GM19043 (cell line): Measurements from ENCODE around the gene SV2C.
"Not testable (repeated sequence)": the region's sequence is repeated elsewhere in the genome, so short reads cannot be mapped to it uniquely, and the experiment has no call there.

ENCODE experiments used
- ATAC-seq: cut with Tn5 transposase; IDR thresholded peaks from one replicate; pipeline ENCODE4 v1.9.1; 2021; ENCODE audit warnings: low read depth; ENCODE audit not compliant: unreplicated experiment

SV2C gene

DNA sequence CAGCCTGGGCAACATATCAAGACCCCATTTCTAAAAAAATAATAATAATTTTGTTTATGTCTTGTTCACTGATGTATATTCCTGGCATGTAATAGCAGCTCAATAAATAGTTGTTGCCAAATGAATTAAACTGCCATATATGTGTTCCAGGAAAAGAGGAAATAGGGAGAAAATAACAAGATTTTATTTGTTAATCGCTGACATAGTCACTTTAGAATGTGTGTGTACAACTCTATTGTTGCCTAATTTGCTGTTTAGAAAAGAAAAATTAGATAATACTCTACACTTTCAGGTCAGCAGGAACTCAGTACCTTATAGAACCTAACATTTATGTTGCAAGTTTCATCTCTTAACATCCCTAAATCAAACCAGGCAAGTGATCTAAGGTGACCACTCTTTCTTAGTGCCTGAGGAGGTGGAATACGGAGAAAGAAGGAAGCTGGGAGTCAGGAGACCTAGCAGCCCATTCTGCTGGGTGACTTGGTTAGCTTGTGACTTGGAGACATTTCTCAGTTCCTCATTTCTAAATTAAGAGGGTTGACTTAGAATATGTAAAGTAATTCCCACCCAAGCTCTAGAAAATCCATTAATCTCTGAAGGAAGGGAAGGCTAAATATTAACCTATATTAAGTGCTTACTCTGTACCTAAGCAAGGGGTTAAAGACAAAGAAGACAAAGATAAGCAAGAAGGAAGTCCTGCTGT, 209.6 kb downstream of the SV2C start:
- ATAC-seq, result peak; percentile 80

DNA sequence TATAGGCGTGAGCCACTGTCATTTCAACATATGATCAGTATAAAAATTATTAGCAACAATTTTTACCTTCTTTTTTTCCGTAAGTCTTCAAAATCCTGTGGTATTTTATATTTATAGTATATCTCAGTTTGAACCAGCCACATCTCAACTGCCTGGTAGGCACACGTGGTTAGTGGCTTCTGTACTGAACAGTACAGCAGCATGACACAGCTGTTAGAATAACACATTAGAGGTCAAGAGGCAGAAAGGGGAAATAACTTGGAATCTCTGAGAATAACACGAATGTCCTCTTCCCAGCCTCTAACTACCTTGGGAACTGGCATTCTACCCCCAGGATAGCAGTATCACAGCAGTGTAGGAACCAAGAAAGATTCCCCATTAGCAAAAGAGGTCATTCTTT, 211.4 kb downstream of the SV2C start:
- no peak for ATAC-seq

DNA sequence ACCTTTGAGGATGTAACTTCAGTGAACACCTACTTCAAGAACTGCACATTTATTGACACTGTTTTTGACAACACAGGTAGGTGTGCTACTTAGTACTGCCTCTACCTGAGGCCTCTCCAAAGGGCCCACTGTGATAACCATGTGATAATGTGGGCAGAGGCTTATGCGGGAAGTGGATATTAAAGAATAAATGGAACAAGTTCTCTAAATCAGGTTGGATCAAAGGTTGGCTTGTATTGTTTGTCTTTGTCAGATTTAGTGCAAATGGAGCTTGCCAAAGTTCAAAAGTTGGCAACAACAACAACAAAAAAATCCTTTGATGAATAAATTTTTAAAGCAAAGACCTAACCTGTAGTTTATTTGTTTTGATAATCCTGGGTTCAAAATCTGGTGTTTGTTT, 215.7 kb downstream of the SV2C start:
- no peak for ATAC-seq

DNA sequence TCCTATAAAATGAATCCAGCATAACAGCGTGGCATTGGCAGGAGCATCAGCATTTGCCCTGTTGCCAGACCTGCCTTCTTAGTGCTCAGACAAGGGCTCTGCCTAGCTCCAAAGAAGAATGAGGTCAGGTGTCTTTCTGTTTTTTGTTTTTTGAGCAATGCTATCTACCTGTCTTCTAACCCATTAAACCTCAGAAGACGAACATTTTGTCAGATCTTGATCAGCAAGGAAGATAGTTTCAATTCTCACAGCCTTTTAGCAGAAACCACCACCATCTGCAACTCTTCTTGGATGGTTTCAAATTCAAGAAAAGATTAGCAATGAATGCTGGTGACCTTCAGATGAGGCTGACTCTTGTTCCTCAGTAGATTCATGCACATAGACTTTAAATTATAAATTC, 216.4 kb downstream of the SV2C start:
- no peak for ATAC-seq

DNA sequence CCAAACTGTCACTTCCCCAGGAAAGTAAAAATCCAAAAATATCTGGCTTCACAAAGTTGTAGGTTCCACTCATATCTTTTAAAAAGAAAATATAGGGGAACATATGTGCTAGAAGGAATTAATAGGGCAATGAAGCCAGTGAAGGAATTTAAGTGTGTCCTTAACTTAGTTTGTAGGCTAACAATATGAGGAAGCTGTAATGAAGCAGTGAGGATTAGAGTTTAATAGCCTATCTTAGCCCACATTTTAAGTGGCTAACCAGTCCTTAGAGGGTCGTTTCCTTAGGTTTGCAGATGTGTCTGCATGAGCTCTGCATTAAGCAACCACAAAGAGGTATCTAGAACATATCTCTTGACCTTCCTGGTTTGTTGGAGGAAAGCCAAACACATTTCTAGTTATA, 218.7 kb downstream of the SV2C start:
- not testable (repeated sequence) for ATAC-seq

DNA sequence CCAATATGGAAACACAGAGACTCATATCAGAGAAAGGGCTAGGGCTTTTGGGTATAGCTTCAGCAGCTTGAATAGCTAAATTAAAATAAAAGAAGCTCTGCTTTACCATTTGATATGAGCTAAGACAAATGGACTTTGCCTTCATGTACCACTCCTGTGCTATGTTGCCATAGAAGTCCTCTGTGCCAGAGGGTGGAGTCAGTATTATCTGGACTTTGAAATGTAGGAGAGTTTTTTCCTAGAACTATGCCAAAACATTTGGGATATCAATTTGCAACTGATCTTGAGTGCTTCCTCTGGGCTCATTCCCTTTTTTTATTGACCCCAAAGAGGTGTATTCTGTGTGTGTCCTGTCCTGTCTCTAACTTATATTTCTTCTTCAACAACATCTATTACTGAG, 219.5 kb downstream of the SV2C start:
- not testable (repeated sequence) for ATAC-seq

DNA sequence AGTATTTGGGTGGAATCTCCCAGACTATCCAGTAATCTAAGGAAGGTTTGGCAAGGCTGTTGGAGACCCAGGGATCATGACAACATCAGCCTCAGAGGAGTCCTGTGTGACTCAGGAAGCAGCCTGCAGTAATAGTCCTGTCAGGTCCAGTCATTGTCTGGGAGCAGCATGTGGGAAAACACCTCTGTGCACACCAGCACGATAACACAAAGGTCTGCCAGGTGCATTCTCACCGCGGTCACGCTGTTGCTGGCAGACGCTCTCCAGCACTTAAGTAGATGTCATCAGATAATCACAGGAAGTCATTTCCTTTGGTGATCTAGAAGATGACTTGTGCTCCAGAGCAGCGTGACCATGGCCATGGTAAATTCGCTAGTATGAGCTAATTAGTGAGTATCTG, 220.7 kb downstream of the SV2C start:
- ATAC-seq, result peak; percentile 69

DNA sequence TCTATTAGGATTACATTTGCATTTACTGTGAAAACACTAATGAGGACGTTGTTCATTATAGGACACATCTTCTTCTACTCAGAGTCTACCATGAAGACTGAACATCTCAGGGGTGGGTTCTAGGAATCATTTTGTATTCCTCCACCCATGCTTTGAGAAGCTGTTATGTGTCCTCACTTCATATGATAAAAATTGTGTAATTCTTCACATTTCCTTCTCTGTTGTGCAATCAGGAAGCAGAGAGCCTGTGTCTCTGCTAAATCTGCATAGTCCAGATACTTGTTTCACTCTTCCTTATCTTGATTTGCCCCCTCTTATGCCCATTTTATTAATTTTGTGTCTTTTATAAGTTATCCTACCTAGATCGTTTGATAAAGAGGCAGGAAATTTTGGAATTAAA, 222.1 kb downstream of the SV2C start:
- ATAC-seq, result no peak

DNA sequence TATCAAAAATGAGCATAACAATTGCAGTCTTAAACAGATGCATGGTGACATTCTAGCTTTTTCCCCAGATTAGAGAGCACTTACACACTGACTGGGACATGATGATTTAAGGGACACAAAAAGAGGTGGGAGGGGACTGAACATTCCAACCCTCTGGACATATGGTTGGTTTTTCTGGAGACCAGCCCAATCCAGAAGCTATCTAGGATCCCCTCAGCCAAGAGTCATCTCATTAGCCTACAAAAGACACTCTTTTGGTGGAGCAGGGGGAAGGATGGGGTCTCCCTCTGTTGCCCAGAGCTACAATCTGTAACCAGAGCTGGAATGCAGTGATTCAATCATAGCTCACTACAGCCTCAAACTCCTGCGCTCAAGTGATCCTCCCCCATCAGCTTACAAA, 222.6 kb downstream of the SV2C start:
- no peak for ATAC-seq

DNA sequence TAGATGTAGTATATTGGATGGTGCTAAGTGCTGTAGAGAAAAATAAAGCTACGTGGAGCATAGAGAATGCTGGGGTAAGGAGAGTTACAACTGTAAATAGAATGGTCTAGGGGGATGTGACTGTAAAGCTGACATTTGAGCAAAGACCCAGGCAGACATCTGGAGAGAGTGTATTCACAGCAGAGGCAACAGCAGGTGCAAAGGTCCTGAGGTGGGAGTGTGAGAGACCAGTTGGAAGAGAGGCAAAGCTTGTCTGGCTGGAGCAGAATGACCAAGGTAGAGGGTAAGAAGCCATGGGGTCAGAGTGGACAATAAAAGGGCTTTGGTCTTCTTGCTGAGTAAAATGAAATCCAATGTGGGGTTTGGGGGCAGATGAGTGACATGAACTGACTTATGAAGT, 227.0 kb downstream of the SV2C start:
- no peak for ATAC-seq

DNA sequence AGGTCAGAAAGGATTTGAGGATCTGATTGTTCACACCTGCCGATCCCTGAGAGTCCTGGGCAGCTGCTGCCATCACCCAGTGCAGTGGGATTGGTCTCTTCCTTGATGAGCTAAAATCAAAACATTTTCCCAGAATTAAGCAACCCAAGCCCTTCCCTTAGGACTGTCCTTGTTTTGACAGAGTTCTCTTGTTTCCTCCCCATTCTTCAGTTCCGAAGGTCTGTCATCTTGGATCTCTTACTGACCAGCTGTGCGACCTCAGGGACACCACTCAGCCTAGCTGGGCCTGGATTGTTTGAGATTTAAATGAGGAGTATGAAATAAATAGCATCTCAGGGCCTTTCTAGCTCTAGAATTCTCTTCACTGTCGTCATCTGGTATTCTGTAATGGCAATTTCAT, 229.6 kb downstream of the SV2C start:
- no peak for ATAC-seq

DNA sequence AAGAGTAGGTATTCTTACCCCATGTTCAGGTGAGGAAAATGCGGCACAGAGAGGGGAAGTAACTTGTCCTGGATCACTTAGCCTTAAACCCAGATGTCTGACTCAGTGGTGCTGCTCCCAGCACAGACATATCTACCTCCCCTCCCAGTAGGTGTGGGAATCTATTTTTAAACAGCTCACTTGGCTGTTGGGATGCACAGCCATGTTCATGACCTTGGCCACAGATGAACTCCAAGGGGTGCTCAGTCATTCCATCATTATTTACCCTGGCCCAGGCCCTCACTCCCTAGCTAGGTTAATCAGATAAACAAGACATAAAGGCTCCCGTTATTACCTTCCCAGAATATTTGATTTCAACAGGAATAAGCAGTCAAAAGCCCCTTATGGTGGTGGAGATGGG, 231.5 kb downstream of the SV2C start:
- no peak for ATAC-seq

DNA sequence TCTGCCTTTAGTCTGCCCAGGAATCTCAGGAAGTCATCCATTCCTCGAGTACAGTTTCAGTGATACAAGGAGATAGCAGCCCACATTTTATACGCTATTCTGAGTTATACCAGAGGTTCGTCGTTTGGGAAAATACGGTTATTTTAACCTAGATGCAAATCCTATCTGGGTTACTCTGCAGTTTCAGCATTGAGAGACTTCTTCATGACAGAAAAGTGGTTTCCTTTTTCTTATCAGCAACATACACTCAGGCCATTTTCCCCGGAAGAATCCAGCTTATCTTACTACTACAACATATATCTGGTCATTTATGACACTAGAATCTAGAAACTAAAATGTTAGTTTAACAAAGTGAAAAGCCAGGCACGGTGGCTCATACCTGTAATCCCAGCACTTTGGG, 236.5 kb downstream of the SV2C start:
- ATAC-seq, result no peak

DNA sequence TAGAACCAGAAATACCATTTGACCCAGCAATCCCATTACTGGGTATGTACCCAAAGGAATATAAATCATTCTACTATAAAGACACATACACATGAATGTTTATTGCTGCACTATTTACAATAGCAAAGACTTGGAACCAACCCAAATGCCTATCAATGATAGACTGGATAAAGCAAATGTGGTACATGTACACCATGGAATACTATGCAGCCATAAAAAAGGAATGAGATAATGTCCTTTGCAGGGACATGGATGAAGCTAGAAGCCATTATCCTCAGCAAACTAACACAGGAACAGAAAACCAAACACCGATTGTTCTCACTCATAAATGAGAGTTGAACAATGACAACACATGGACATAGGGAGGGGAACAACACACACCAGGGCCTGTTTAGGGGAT, 240.3 kb downstream of the SV2C start:
- not testable (repeated sequence) for ATAC-seq

DNA sequence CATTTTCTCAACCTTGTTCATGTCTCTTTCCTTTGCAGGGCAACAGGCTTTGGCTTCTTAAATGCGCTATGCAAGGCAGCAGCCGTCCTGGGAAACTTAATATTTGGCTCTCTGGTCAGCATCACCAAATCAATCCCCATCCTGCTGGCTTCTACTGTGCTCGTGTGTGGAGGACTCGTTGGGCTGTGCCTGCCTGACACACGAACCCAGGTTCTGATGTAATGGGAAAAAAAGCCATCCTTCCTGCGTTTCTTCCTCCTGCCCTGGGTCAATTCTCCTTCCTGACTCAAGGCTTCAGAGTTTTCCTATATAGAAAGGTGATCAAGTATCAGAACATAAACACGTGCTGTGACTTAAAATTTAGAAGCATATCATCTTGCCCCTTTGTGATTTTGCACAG, 242.1 kb downstream of the SV2C start:
- ATAC-seq, result no peak

DNA sequence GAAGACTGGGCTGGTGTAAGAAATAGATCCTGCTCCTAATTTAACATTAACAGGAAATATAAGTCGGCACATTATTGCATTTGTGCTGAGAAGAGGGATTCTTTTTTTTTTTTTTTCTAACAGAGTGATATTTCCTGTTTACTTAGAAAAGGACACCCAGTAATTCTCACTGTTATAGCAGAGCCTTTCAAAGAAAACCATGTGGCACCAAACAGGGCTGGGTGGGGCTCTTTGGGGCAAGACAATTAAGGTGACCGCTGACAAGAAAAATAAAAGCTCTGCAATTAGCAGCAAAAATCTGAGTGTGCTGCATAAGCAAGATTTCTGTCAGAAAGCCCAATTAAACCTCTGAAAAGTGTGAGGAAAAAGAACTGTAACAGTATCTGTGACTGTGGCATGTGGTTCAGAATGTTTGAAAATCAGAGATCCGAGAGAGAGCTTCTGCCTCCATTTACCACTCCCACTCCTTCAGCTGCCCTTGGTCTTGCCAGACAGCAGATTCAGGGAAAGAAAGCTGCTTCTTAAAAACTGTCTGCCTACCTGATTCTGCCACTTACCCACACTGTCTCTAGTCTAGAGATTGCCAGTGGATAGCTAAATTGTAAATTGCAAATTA, 242.8 kb downstream of the SV2C start:
- no peak for ATAC-seq

DNA sequence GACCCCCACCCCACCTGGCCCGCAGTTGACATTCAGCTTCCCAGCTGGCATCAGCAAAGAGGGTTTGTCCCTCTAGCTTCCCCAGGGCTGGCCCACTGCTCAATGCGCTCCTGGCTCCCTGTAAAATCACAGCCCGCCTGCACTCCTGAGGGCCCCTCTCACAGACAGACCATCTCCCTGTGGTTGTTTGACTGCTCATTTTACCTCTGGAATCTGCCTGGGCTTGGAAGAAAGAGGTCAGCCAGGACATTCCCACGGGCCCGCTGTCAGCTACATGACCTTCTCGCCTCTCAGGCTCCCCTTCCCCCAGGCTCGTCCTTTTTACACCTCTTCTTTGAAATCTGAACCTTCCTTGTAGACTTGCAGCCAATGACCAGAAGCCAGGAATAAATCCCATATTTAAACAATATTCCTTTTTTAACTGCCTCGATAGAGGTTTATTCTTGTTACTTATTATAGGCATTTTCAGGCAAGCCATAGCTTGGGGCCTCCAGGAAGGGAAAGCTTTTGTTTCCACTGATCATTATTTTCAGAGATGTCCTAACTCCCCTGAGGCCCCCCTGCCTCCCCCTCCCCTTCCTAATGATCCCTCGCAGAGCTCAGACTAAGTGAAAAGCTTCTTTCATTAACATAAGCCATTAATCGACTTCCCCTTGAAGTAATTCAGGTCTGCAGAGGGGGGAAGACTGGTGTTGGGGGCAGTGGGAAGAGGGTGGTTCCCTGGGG, 243.6 kb downstream of the SV2C start:
- no peak for ATAC-seq

DNA sequence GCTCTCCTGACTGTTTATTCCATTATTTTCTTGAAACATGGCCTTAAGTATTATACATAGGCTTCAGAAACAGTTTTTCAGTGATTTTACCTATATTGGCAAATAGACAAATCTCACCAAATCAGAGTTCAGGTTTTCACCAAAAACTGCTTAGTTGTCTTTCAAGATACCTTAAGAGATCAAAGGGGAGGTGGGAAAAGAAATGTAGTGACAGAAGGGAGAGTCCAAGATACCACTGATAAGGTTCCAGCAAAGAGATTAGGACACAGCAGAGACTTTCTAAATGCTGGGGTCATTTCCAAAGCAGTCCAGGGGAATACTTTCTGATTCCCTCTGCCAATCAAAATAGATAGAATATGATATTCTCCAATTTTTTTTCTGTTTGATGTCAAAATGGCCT, 246.2 kb downstream of the SV2C start:
- no peak for ATAC-seq

DNA sequence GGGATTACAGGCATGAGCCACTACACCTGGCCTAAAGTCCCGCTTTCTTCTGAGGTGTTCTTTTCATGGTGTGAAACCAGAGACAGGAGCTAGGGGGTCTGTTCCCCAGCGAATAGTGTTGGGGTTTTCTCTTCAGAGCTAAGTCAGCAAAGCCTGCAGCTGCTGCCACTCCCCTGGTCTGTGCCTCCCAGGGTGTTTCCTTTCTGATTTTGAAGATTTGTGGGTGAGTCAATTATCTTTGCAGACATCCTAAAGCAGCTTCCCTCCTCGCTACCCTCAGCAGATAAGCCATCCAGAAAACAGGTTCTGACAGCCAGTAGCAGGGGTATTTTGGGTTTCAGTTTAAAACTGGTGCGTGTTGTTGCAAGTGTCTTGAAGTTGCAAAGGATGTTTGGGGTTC, 247.9 kb downstream of the SV2C start:
- no peak for ATAC-seq

DNA sequence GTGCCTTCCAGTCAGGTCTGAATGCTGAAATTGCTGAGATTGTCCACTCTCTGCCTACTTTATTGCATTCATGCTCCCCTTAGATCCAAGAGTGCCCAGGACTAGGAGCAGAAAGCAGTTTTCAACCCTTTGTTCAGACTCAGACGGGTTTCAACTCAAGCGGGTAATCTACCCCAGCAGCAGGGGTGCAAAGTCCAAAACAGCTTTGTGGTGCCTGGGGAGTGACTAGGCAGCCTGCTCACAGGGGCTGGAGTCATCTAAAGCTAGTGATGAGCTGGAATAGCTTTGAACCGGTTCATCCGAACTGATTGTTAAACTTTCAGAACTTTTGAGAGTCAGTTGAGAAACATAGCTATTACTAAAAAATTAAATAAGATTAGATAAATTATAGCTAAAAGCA, 248.9 kb downstream of the SV2C start:
- no peak for ATAC-seq

DNA sequence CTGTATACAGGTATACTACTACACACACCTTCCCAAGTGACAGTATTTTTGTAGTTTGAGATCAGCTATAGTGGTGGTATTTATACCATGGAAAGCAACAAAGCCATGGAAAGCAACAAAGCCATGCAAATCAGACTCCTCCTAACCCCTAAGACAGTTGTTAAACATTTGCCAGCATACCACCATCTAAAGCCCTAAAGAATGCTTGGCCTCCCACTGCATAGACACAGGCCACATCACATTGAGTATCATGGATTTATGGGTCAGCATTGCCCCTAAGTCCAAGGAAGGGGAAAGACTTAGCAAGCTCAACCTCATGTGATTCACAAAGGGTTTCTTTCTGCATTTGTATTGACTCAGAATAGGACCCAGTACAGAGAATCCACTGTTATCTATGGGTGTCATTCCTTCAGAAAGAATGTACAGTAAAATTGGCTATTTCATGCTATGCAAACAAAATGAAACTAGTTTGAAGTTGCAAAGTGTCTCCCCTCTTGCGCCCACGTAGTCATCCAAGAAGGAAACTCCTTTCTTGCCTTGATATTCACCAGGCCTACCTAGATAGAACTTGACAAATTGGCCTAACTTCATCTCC, 249.5 kb downstream of the SV2C start:
- ATAC-seq, result no peak

DNA sequence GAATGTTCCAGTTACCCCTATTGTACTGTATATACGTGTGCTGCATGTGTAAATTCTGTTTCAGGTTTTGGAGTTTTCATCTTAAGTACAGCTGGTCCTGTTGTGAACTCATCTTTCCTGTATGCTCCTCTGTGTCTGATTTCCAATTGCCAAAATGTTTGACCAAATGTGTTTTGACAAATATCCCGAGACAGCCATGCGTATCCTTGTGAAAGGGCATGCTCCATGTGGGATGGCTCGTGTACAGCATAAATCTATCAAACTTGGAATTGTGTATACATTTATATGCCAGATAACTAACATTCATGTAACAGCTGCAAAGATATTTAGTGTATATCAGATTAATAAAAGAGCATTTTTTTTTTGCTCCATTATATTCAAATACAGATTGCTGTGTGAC, 250.4 kb downstream of the SV2C start:
- ATAC-seq, result no peak
